HG03469 (cell line): Measurements from ENCODE around the gene CDK9.

ENCODE experiments used
- ATAC-seq: cut with Tn5 transposase; IDR thresholded peaks from one replicate; pipeline ENCODE4 v1.9.1; 2021; ENCODE audit warnings: mild to moderate bottlenecking, moderate library complexity, moderate number of reproducible peaks; ENCODE audit not compliant: unreplicated experiment

CDK9 gene

DNA sequence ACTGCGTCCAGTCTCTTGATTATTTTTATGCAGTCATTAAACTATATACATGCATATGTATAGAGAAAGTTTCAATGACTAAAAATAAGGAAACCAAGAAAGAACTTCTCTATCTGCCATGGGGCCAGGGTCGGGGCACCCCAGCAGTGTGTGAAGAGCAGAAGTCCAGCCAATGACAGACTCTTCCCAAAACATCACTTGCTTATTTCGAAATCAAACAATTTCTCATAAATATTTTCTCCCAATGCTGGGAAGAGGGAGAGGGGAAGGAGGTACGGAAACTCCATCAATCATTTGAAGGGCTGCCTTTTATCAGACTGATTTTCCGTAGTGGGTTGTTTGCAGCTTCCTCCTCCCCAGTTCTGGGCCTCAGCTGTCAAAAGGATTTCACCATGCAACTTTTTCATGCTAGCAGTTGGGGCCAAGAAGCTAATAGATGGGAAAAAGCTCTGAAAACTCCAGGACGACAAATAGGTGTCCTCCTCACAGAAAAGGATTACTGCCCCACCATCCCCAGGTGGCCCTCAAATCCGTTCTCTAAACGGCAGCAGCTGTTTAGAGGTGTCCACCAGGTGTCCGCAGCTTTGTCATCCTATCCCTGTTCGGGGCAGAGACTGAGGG, 16.2 kb downstream of the CDK9 start:
- no peak for ATAC-seq

DNA sequence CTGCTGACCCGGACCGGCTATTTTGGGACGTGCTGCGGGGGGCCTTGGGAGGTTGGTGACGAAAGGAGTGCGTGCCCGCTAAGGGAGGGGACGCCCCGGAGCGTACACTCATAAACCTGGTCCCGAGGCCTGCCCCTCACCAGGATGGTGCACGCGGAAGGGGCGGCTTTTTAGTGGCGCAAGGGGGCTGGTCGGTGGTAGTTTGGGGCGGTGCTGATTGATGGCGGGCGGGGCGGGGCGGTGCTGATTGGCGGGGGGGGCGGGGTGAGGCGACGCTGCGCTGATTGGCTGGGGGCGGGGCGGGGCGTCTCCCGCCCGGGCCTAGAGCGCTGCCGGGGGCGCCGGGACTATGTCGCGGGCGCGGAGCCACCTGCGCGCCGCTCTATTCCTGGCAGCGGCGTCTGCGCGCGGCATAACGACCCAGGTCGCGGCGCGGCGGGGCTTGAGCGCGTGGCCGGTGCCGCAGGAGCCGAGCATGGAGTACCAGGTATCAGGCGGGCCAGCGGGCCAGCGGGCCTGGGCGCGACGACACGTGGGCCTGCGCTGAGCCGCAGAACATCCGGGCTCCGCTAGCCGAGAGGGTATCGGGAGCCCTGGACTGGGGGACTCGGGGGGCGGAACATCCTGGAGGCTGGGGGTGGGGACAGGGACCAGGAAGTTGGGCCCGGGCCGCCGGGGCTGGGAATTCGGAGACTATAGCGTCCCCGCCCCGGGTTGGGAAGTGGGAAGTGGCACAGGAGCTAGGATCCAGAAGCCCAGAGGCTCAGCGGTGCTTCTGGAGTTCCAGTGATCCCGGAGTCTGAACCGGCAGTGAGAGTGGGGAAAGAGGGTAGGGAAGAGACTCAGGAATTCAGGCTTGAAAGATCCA, 17.0 kb downstream of the CDK9 start, which contains the start of gene FPGS:
Gene FPGS (plus strand): TSS at position 307 of the 868 bp plus-strand sequence. CDS start 43 bp downstream, at position 350.
- peak; percentile 52 for ATAC-seq

- ATAC-seq: no peak
Observed at GRCh38 chr9:127803507-127804352, 17.9 kb downstream of the CDK9 start.

DNA sequence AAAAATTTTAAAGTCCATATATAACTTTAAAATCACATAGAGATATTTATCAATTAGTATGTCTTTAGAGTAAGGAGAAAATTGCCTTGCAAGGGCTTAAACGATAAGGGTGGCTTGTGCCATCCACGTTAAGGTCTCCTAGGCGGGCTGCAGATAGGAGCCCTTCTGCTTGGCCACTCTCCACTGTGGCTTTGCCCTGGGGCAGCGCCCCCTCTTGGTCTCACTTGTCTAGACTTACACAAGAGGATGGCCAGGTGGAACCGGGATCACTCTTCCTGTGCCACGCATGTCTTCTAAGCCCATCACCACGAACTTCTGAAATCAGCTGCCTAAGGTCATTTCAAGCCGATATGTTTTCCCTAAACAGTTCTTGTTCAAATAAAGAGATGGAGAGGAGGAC, 19.8 kb downstream of the CDK9 start:
- no peak for ATAC-seq

DNA sequence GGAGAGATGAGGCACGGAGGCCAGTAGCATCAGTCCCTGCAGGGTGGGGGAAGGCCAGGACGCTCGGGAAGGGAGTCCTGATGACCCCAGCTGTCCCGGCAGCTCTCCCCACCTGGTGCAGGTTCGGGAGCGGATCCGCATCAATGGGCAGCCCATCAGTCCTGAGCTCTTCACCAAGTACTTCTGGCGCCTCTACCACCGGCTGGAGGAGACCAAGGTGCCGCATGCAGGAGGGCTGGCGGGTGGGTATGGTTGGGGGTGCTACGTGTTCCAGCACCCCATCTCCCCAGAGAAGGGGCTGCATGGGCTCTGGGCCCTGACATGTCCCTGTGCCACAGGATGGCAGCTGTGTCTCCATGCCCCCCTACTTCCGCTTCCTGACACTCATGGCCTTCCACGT, 21.0 kb downstream of the CDK9 start:
- ATAC-seq: no peak

- no peak for ATAC-seq
Observed at GRCh38 chr9:127808347-127809001, 22.6 kb downstream of the CDK9 start.

GRCh38 chr9:127809002-127809539, 23.2 kb downstream of the CDK9 start:
- ATAC-seq: no peak

DNA sequence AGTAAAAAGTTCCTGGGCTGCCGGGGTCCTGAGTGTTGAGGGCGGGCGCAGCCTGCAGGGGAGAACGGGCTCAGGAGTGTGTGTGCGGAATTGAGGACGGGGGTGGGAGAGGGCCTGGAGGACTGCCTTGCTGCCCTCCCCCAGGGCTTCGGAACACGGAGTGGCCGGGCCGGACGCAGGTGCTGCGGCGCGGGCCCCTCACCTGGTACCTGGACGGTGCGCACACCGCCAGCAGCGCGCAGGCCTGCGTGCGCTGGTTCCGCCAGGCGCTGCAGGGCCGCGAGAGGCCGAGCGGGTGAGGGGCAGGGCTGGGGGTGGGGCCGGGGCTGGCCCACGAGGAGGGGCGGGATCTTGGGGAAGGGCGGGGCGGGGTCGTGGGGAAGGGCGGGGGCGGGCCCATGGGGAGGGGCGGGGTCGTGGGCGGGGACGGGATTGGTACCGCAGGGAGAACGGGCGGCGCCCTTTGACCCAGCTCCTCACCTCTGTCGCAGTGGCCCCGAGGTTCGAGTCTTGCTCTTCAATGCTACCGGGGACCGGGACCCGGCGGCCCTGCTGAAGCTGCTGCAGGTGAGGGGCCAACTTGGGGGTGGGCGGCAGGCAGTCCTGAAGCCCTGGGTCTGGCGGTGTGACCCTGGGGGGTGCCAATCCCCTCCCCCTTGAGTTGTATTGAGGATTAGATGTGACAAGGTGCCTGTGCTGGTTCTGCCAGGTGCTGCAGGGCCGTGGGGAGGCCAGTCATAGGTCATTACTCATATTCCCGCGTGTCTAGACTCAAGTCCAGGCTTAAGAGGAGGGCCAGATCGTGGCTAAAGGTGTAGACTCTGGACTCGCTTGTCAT, 23.9 kb downstream of the CDK9 start:
- ATAC-seq: no peak

DNA sequence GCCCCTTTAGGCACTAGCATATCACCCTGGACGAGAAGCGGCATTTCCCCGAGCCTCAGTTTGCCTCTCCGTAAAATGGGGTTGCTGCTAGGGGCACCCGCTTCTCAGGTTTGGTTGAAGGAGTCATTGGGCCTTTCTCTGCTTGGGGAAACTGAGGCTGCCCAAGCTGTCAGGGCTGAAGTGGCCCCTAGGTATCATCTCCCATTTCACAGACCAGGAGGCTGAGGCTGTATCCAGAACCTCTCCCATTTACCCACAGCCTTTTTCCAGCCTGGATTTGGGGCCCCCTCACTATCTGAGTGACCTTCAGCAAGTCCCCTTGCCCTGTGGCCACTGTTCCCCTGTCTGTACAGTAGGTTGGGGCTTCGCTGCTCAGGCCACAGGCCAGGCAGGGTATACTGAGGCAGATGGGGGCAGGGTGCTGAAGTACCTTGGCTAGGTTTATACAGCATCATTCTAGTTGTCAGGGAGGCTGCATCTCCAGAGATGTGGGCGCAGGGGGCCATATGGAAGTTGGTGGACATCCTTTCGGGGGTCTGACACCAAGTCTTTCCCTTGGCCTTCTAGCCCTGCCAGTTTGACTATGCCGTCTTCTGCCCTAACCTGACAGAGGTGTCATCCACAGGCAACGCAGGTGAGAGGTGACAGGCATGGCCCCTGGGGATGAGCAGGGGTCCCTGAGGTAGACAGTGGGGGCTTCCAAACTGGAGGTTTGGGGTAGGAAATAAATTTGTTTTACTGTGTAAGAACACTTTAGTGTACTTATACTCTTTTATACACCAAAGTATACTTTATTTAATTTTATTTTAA, 24.7 kb downstream of the CDK9 start:
- no peak for ATAC-seq

DNA sequence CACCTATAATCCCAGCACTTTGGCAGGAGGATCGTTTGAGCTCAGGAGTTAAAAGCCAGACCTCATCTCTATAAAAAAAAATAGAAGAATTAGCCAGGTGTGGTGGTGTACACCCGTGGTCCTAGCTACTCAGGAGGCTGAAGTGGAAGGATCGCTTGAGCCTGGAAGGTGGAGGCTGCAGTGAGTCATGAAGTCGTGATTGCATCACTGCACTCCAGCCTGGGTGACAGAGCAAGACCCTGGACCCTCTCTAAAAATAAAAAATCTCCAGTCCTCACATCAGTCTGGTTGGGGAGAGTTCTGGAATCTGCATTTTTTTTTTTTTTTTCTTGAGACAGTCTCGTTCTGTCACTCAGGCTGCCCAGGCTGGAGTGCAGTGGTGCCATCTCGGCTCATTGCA, 26.2 kb downstream of the CDK9 start:
- no peak for ATAC-seq

DNA sequence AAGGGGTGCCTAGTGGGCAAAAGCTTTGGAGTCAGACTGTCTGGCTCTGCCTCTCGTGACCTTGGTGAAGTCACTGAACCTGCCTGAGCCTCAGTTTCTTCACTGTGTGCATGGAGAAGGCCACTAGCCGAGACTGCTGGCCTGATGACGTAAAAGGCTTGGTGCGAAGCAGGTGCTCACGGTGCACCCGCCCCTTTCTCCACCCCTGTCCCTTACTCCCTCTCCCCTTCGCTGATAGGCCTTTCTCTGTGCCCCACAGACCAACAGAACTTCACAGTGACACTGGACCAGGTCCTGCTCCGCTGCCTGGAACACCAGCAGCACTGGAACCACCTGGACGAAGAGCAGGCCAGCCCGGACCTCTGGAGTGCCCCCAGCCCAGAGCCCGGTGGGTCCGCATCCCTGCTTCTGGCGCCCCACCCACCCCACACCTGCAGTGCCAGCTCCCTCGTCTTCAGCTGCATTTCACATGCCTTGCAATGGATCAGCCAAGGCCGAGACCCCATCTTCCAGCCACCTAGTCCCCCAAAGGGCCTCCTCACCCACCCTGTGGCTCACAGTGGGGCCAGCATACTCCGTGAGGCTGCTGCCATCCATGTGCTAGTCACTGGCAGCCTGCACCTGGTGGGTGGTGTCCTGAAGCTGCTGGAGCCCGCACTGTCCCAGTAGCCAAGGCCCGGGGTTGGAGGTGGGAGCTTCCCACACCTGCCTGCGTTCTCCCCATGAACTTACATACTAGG, 27.3 kb downstream of the CDK9 start:
- ATAC-seq: no peak

DNA sequence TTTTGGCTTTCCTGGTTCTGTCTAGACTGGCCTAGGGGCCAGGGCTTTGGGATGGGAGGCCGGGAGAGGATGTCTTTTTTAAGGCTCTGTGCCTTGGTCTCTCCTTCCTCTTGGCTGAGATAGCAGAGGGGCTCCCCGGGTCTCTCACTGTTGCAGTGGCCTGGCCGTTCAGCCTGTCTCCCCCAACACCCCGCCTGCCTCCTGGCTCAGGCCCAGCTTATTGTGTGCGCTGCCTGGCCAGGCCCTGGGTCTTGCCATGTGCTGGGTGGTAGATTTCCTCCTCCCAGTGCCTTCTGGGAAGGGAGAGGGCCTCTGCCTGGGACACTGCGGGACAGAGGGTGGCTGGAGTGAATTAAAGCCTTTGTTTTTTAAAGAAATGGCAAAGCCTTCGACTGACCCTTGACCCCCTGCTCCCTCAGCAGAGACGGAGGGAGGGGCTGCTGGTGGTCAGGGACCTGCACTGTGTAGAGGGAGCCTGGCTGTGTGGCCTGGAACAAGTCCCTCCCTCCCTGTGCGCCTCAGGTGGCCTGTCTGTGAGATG, 27.9 kb downstream of the CDK9 start:
- no peak for ATAC-seq

- ATAC-seq: no peak
Observed at GRCh38 chr9:127814619-127815511, 29.0 kb downstream of the CDK9 start.

- no peak for ATAC-seq
Observed at GRCh38 chr9:127815512-127816361, 29.9 kb downstream of the CDK9 start.

DNA sequence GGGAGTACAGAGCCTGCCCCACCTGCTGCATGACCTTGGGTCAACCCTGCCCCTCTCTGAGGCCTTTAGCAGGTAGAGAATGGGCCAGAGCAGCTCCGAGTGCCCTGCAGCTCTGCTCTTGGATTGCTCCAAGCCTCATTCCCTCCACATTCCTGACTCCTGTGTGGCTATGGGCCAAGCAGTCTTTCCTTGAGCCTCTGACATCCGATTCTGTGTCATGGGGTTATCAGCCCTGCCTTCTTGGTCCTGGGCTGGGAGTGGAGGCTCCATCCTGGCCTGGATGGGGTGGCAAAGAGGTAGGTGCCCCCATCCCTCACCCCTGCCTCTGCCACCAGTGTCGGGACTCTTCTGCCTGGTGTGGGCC, 30.5 kb downstream of the CDK9 start:
- no peak for ATAC-seq

- no peak for ATAC-seq
Observed at GRCh38 chr9:127816728-127817127, 30.9 kb downstream of the CDK9 start.
